Tibial nerve (tissue), 4 donors: ENCODE measurements around the gene CARS2.

Experiments
- CTCF ChIP-seq, 5 experiments: fragments of 200-600 bp in 3 of 5; fragments of 450-650 bp in 2 of 5; sonication (generic) in 3 of 5; IDR thresholded peaks; one replicate each; pipeline ENCODE4 v1.5.1; 2016 to 2019; ENCODE audit warnings: antibody characterized with exemption in 5 of 5, mild to moderate bottlenecking in 3 of 5, moderate library complexity in 2 of 5
- EP300 ChIP-seq, 2 donors: sonication (generic); formaldehyde crosslinking; IDR thresholded peaks; one replicate each; pipeline ENCODE4 v1.6.1; 2017; ENCODE audit warnings: antibody characterized with exemption in 2 of 2, mild to moderate bottlenecking in 1 of 2
- POLR2A ChIP-seq, 2 donors: fragments of 450-650 bp; IDR thresholded peaks; one replicate each; pipeline ENCODE4 v1.6.1; 2017; ENCODE audit warnings: antibody characterized with exemption in 2 of 2, mild to moderate bottlenecking in 2 of 2, moderate library complexity in 2 of 2

GRCh38 chr13:110627351-110627750, 78.6 kb downstream of the CARS2 start:
- no peak for TF ChIP-seq CTCF (IDR thresholded peaks at IDR 0.05)
- no peak for TF ChIP-seq EP300 (IDR thresholded peaks at IDR 0.05)
- no peak for TF ChIP-seq POLR2A (IDR thresholded peaks at IDR 0.05)
